NT2/D1 (cell line): ENCODE results near the gene KRT85.

ENCODE experiments used
- SUZ12 ChIP-seq: IDR thresholded peaks from 2 replicates; pipeline ENCODE4 v1.6.1; 2011; ENCODE audit not compliant: insufficient read length, insufficient read depth; ENCODE audit errors: extremely low read depth
- YY1 ChIP-seq: IDR thresholded peaks from 2 replicates; pipeline ENCODE4 v1.6.1; 2011; ENCODE audit not compliant: insufficient read length, insufficient read depth

DNA sequence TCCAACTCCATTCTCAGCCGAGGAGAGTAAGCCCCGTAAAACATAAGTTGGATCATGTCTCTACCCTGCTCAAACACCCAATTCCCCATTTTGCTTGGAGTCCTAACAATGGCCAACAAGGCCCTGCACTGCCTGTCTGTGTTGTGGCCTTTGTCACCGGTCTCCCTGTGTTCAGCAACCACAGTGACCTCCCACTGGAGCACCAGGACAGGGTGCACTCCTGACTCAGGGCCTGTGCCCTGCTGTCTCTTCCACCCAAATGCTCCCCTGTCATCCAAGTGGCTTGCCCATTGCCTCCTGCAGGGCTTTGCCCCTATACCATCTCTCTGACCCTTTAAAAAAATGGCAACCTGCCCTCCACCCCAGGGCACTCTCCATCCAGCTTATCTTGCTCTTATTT is 4.4 kb upstream of the KRT85 start:
- TF ChIP-seq YY1 (no peak), SUZ12 (no peak)
